Nephron progenitor cell (in vitro differentiated cells): ENCODE results near the gene ARFGEF3.

Experiments used
- DNase-seq: peaks from one replicate; pipeline ENCODE4 v3.0.0; 2021
- H3K27ac Mint-ChIP-seq: 2 replicates; pipeline ENCODE4 v1.8.0; 2021; ENCODE audit warnings: mild to moderate bottlenecking, moderate library complexity, mixed read lengths
- H3K27me3 Mint-ChIP-seq: 2 replicates; pipeline ENCODE4 v1.8.0; 2021; ENCODE audit warnings: mild to moderate bottlenecking, low read depth, mixed read lengths; ENCODE audit not compliant: poor library complexity
- H3K36me3 Mint-ChIP-seq: 2 replicates; pipeline ENCODE4 v1.8.0; 2021; ENCODE audit warnings: low read depth, mixed read lengths
- H3K4me1 Mint-ChIP-seq: 2 replicates; pipeline ENCODE4 v1.8.0; 2021; ENCODE audit warnings: mixed read lengths
- H3K4me3 Mint-ChIP-seq: 2 replicates; pipeline ENCODE4 v1.8.0; 2021; ENCODE audit warnings: mild to moderate bottlenecking, moderate library complexity, mixed read lengths
- H3K9me3 Mint-ChIP-seq: 2 replicates; pipeline ENCODE4 v1.8.0; 2021; ENCODE audit warnings: mild to moderate bottlenecking, moderate library complexity, mixed read lengths
- CTCF ChIP-seq: fragments of 200-600 bp; sonication (generic); IDR thresholded peaks from 2 replicates; pipeline ENCODE4 v1.5.0; 2021; ENCODE audit warnings: antibody characterized with exemption

The ARFGEF3 gene

GRCh38 chr6:138310294-138310693, 148.6 kb downstream of the ARFGEF3 start:
- Mint-ChIP-seq H3K9me3 (no peaks in the 10 kb centered on the region), H3K27me3 (peaks cover 17% of the 10 kb centered on the region), H3K4me1 (peaks cover 8% of the 10 kb centered on the region), H3K27ac (no peak overlapping the region), H3K36me3 (no peaks in the 10 kb centered on the region), H3K4me3 (no peak overlapping the region)
- no peak for DNase-seq
- no peak for TF ChIP-seq CTCF

GRCh38 chr6:138310821-138311220, 149.1 kb downstream of the ARFGEF3 start:
- no peak for TF ChIP-seq CTCF
- Mint-ChIP-seq H3K27me3 (peaks cover 17% of the 10 kb centered on the region), H3K9me3 (no peaks in the 10 kb centered on the region), H3K27ac (no peak overlapping the region), H3K4me3 (no peak overlapping the region), H3K4me1 (peaks cover 9% of the 10 kb centered on the region), H3K36me3 (no peaks in the 10 kb centered on the region)
- DNase-seq = no peak

DNA sequence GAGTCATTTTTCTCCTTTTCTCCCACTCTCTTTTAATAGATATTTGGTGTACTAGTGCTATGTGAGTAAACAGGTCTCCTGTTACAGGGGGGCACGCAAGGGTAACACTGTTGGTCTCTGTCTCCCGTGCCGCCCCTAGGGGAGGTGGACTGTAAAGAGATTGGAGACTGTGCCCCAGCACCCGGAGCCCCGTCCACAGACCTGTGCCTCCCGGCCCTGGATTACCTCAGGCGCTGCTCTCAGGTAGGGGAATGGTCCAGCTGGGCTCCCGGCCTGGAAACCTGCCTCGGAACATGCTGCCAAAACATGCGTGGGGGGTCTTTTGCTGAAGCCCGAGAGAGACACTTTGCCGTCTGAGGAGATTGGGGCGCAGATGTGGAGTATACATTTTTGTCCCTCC, 149.5 kb downstream of the ARFGEF3 start:
- Mint-ChIP-seq H3K4me3 (no peak overlapping the region), H3K9me3 (no peaks in the 10 kb centered on the region), H3K27ac (no peak overlapping the region), H3K36me3 (no peaks in the 10 kb centered on the region), H3K27me3 (peaks cover 17% of the 10 kb centered on the region), H3K4me1 (peaks cover 9% of the 10 kb centered on the region)
- no peak for TF ChIP-seq CTCF
- DNase-seq = no peak

- no peak for TF ChIP-seq CTCF
- H3K36me3 Mint-ChIP-seq = no peaks in the 10 kb centered on the region
- DNase-seq = no peak
- H3K9me3 Mint-ChIP-seq = peaks cover 3% of the 10 kb centered on the region
- peaks cover 7% of the 10 kb centered on the region for H3K27me3 Mint-ChIP-seq
- no peak overlapping the region for H3K4me3 Mint-ChIP-seq
- H3K4me1 Mint-ChIP-seq = peaks cover 16% of the 10 kb centered on the region
- H3K27ac Mint-ChIP-seq = no peak overlapping the region
These were observed 157.1 kb downstream of the ARFGEF3 start for GRCh38 chr6:138318741-138319375.

- peaks cover 3% of the 10 kb centered on the region for H3K9me3 Mint-ChIP-seq
- H3K27ac Mint-ChIP-seq = no peak overlapping the region
- H3K27me3 Mint-ChIP-seq = peaks cover 7% of the 10 kb centered on the region
- DNase-seq = no peak
- TF ChIP-seq CTCF = no peak
- no peaks in the 10 kb centered on the region for H3K36me3 Mint-ChIP-seq
- H3K4me3 Mint-ChIP-seq = no peak overlapping the region
- peaks cover 13% of the 10 kb centered on the region for H3K4me1 Mint-ChIP-seq
These were observed 160.2 kb downstream of the ARFGEF3 start for GRCh38 chr6:138321934-138322333.

DNA sequence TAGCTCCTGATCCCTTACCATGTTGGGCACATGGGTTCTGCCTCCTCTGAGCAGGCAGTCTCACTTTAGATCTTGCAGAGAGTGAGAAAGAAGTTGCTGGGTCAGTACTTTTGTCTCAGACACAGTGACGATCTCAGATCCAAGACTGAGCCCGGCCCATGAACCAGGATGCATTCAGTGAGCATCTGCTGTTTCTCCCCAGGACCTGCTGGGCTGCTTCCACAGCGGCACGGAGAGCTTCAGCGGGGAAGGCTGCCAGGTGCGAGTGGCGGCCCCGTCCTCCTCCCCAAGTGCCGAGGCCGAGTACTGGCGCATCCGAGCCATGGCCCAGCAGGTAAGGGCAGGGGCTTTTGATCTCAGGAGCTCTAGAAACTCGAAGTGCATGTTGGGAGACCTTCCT, 162.1 kb downstream of the ARFGEF3 start:
- H3K4me3 Mint-ChIP-seq = no peak overlapping the region
- TF ChIP-seq CTCF = no peak
- no peaks in the 10 kb centered on the region for H3K36me3 Mint-ChIP-seq
- peaks cover 3% of the 10 kb centered on the region for H3K9me3 Mint-ChIP-seq
- H3K27ac Mint-ChIP-seq = no peak overlapping the region
- H3K27me3 Mint-ChIP-seq = peaks cover 7% of the 10 kb centered on the region
- DNase-seq = no peak
- H3K4me1 Mint-ChIP-seq = peaks cover 13% of the 10 kb centered on the region
